GM19099 (cell line): ENCODE measurements around the gene TNIK.

Experiments used
- POLR2A ChIP-seq: IDR thresholded peaks from 3 replicates; pipeline ENCODE4 v1.6.1; 2011; ENCODE audit warnings: low read depth; ENCODE audit not compliant: insufficient read length; ENCODE audit errors: extremely low read depth

TNIK gene

GRCh38 chr3:171201825-171202224, 258.4 kb downstream of the TNIK start:
- TF ChIP-seq POLR2A, result no peak

- TF ChIP-seq POLR2A, result no peak
These were observed 259.5 kb downstream of the TNIK start for GRCh38 chr3:171200750-171201088.

GRCh38 chr3:171200052-171200749, 260.0 kb downstream of the TNIK start:
- TF ChIP-seq POLR2A, result no peak

- no peak for TF ChIP-seq POLR2A
These were observed 260.8 kb downstream of the TNIK start for GRCh38 chr3:171199473-171199829.

GRCh38 chr3:171198781-171199472, 261.3 kb downstream of the TNIK start:
- no peak for TF ChIP-seq POLR2A

GRCh38 chr3:171195686-171196085, 264.5 kb downstream of the TNIK start:
- no peak for TF ChIP-seq POLR2A

GRCh38 chr3:171194965-171195364, 265.2 kb downstream of the TNIK start:
- no peak for TF ChIP-seq POLR2A

GRCh38 chr3:171193693-171194092, 266.5 kb downstream of the TNIK start:
- TF ChIP-seq POLR2A, result no peak

GRCh38 chr3:171192176-171192854, 267.9 kb downstream of the TNIK start:
- no peak for TF ChIP-seq POLR2A

GRCh38 chr3:171190668-171191067, 269.5 kb downstream of the TNIK start:
- no peak for TF ChIP-seq POLR2A

- TF ChIP-seq POLR2A, result no peak
These were observed 270.7 kb downstream of the TNIK start for GRCh38 chr3:171189394-171190080.

GRCh38 chr3:171187706-171188290, 272.4 kb downstream of the TNIK start:
- no peak for TF ChIP-seq POLR2A

GRCh38 chr3:171186817-171187500, 273.2 kb downstream of the TNIK start:
- no peak for TF ChIP-seq POLR2A

- no peak for TF ChIP-seq POLR2A
These were observed 273.8 kb downstream of the TNIK start for GRCh38 chr3:171186383-171186782.

- no peak for TF ChIP-seq POLR2A
These were observed 274.2 kb downstream of the TNIK start for GRCh38 chr3:171185959-171186358.
